Astrocyte of the spinal cord (primary cell): ENCODE results near the gene RUNX2.
A peak's percentile ranks its signal among the peaks of the same experiment; 100 is the strongest.

Source experiments
- DNase-seq: peaks from one replicate; pipeline ENCODE4 v3.0.0; 2011; ENCODE audit warnings: low read depth, low spot score
- H3K4me3 ChIP-seq: 2 replicates; pipeline ENCODE4 v1.5.1; 2011; ENCODE audit warnings: low read depth, mild to moderate bottlenecking, low read length, moderate library complexity
- CTCF ChIP-seq: IDR thresholded peaks from 2 replicates; pipeline ENCODE4 v1.5.1; 2012; ENCODE audit warnings: low read depth, mild to moderate bottlenecking, low read length, inconsistent platforms
- in situ Hi-C: cut with HindIII; loops from 2 replicates; pipeline ENCODE4 v1.10.0; 2017; ENCODE audit warnings: low sequenced_read_pairs

The RUNX2 gene

GRCh38 chr6:45631396-45631795, 303.3 kb downstream of the RUNX2 start:
- H3K4me3 ChIP-seq: no peak overlapping the region
- in situ Hi-C loops: no loop called here
- TF ChIP-seq CTCF: no peak
- no peak for DNase-seq

- no peak for TF ChIP-seq CTCF
- H3K4me3 ChIP-seq: no peak overlapping the region
- DNase-seq: no peak
- in situ Hi-C loops: no loop called here
These were observed 305.3 kb downstream of the RUNX2 start for GRCh38 chr6:45633272-45633908.

GRCh38 chr6:45634231-45634630, 306.1 kb downstream of the RUNX2 start:
- no peak for DNase-seq

GRCh38 chr6:45635284-45635867, 307.2 kb downstream of the RUNX2 start:
- in situ Hi-C loops: no loop called here
- no peak overlapping the region for H3K4me3 ChIP-seq
- TF ChIP-seq CTCF: no peak
- DNase-seq: no peak

More at GRCh38 chr6:45634231-45634630, 306.1 kb downstream of the RUNX2 start:
- no peak overlapping the region for H3K4me3 ChIP-seq
- TF ChIP-seq CTCF: no peak
- in situ Hi-C loops: no loop called here

GRCh38 chr6:45637056-45637455, 308.9 kb downstream of the RUNX2 start:
- in situ Hi-C loops: no loop called here
- DNase-seq: no peak
- no peak overlapping the region for H3K4me3 ChIP-seq
- TF ChIP-seq CTCF: no peak

- no peak overlapping the region for H3K4me3 ChIP-seq
- in situ Hi-C loops: no loop called here
- DNase-seq: peak; percentile 61
- no peak for TF ChIP-seq CTCF
These were observed 309.6 kb downstream of the RUNX2 start for GRCh38 chr6:45637611-45638257.
